ENCODE measurements around the gene FAM168A. TPM values are rescaled to one million over a fixed set of nuclear protein-coding genes. Genes with fewer than 3 reads are reported as not detected.

FAM168A gene
- polyA plus RNA-seq, 2 of the 4 experiments (the other 2 are of a cell fraction) = 15.3 to 19.2 TPM

DNA sequence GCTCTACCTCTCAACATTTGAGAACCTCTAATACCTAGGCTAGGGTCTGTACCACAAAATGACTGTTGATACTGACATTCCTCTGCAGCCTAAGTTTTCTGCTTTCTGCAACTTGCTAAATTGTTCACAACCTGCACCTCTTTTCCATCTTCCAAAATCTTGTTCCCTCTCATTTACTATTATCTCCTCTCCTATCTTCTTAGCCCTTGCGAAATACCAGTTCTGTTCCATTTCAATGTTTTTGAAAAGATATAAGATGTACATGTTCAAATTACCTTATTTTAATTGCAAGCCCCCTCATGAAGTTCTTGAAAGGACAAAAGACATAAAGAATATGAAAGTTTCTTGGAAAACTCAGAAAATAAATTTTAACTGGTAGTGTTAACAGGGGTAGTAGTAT, 72.3 kb downstream of the FAM168A start:
- Histone ChIP-seq H3K4me3 (no peak overlapping the region), H3K27ac (no peak overlapping the region), H3K9me3 (peaks cover 7% of the 10 kb centered on the region; the same call in 1 of the 3 replicates), H3K4me2 (no peak overlapping the region), H3K4me1 (peaks cover 18% of the 10 kb centered on the region)
- no peak for TF ChIP-seq JUNB (IDR thresholded peaks at IDR 0.05)
- TF ChIP-seq CEBPB (IDR thresholded peaks at IDR 0.05) = no peak
- no peak for TF ChIP-seq BHLHE40 (IDR thresholded peaks at IDR 0.05; ENCODE audit: low read depth, low read length)
- TF ChIP-seq HOXB13 (CRISPR knock-in tag; IDR thresholded peaks at IDR 0.05; ENCODE audit: low read depth) = no peak
- no peak for TF ChIP-seq HDAC2 (IDR thresholded peaks at IDR 0.05)
- TF ChIP-seq NFE2L2 (conservative IDR thresholded peaks at IDR 0.05; ENCODE audit: low read length) = no peak
- TF ChIP-seq HES2 (IDR thresholded peaks at IDR 0.05) = no peak
- TF ChIP-seq RNF2 (IDR thresholded peaks at IDR 0.05; ENCODE audit: borderline replicate concordance, low read depth) = no peak
- no peak for TF ChIP-seq KDM1A (IDR thresholded peaks at IDR 0.05; ENCODE audit: low read depth)
- TF ChIP-seq TP53 (CRISPR knock-in tag; IDR thresholded peaks at IDR 0.05) = no peak
- no peak for TF ChIP-seq EHMT2 (IDR thresholded peaks at IDR 0.05; ENCODE audit: low read depth)
- TF ChIP-seq RARB (CRISPR knock-in tag; IDR thresholded peaks at IDR 0.05) = no peak
- no peak for TF ChIP-seq ESRRA (IDR thresholded peaks at IDR 0.05; ENCODE audit: borderline replicate concordance, low read length)
- no peak for TF ChIP-seq CTCF (IDR thresholded peaks at IDR 0.05)
- no peak for TF ChIP-seq ZSCAN20 (CRISPR knock-in tag; IDR thresholded peaks at IDR 0.05)
- TF ChIP-seq ZNF302 (CRISPR knock-in tag; IDR thresholded peaks at IDR 0.05) = no peak
- TF ChIP-seq, protein P1, sequence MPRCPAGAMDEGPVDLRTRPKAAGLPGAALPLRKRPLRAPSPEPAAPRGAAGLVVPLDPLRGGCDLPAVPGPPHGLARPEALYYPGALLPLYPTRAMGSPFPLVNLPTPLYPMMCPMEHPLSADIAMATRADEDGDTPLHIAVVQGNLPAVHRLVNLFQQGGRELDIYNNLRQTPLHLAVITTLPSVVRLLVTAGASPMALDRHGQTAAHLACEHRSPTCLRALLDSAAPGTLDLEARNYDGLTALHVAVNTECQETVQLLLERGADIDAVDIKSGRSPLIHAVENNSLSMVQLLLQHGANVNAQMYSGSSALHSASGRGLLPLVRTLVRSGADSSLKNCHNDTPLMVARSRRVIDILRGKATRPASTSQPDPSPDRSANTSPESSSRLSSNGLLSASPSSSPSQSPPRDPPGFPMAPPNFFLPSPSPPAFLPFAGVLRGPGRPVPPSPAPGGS (IDR thresholded peaks at IDR 0.05) = no peak
- no peak for TF ChIP-seq POLR2A (IDR thresholded peaks at IDR 0.05; ENCODE audit: low read length)
- no peak for TF ChIP-seq E2F6 (IDR thresholded peaks at IDR 0.05; ENCODE audit: borderline replicate concordance, low read depth)
- FAIRE-seq = no peak
- CTCF ChIA-PET = interaction anchor here (1.1 kb wide), 1 partner anchor 121 kb away, joined by 3 read pairs; no protein-coding TSS in a partner anchor
- POLR2A ChIA-PET = no interaction called here
- ATAC-seq = no peak
- 94% methylated on average over 1 of the region's 1 CpG for WGBS (ENCODE audit: missing lambda C conversion rate)
- no peak for DNase-seq (ENCODE audit: low read depth in 1 of 2, low spot score in 1 of 2)

DNA sequence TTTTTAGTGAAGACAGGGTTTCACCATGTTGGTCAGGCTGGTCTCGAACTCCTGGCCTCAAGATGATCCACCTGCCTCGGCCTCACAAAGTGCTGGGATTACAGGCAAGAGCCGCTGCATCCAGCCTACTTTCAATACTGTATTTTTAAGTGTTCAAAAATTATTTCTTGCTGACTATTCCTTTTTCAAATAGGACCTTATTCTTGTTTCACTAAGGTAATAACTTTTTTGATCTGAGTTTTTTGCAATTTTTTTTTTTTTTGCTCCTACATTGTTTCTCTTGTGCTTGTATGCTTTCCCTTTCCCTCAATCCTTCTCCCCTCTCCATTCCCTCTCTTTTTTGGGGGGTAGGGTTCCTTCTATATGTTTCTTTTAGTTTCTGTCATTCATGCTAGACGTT, 73.1 kb downstream of the FAM168A start:
- Histone ChIP-seq H3K9me3 (peaks cover 7% of the 10 kb centered on the region; the same call in 1 of the 3 replicates), H3K4me1 (peaks cover 18% of the 10 kb centered on the region), H3K27ac (no peak overlapping the region), H3K4me3 (no peak overlapping the region), H3K4me2 (no peak overlapping the region)
- TF ChIP-seq MAFK (IDR thresholded peaks at IDR 0.05; ENCODE audit: partially characterized antibody) = peak; percentile 56
- TF ChIP-seq NPAS2 (CRISPR knock-in tag; IDR thresholded peaks at IDR 0.05; ENCODE audit: borderline replicate concordance) = no peak
- ATAC-seq (no peak), DNase-seq (ENCODE audit: low read depth in 1 of 2, low spot score in 1 of 2) (no peak), FAIRE-seq (no peak)
- POLR2A ChIA-PET = no interaction called here
- CTCF ChIA-PET = interaction anchor here (1.1 kb wide), 1 partner anchor 120 kb away, joined by 3 read pairs; no protein-coding TSS in a partner anchor
- WGBS (ENCODE audit: missing lambda C conversion rate) = 85% methylated on average over 4 of the region's 4 CpGs

DNA sequence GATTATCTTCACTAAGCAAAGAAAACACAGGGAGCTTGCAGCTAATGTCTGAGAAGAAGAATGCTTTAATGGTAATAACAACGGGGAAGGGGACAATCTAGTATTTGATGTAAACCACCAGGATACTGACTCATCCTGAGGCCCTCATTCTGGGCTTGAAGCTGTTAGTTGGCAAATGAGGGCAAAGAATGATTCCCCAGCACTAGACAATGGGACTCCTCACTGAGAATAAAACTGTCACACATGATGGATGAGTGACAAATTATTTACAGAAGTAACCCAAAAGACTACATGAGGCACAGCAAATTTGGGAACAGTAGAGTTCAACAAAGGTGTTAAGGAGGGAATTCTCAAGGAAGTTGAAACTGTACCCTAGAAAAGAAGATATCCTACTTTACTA, 76.3 kb downstream of the FAM168A start:
- Histone ChIP-seq H3K27ac (no peak overlapping the region), H3K4me2 (peak overlapping the region; percentile 42), H3K9me3 (peaks cover 7% of the 10 kb centered on the region; the same call in 1 of the 3 replicates), H3K4me1 (peaks cover 13% of the 10 kb centered on the region), H3K4me3 (no peak overlapping the region)
- ChIA-PET CTCF (interaction anchor here (1.2 to 1.6 kb wide), 2 partner anchors 11 to 42 kb away, joined by 4 to 6 read pairs; no protein-coding TSS in a partner anchor), POLR2A (no interaction called here)
- ATAC-seq = peak in 1 of 2 experiments; percentile 86; a peak in 3 of 6 replicates
- TF ChIP-seq, protein P2, sequence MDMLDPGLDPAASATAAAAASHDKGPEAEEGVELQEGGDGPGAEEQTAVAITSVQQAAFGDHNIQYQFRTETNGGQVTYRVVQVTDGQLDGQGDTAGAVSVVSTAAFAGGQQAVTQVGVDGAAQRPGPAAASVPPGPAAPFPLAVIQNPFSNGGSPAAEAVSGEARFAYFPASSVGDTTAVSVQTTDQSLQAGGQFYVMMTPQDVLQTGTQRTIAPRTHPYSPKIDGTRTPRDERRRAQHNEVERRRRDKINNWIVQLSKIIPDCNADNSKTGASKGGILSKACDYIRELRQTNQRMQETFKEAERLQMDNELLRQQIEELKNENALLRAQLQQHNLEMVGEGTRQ (IDR thresholded peaks at IDR 0.05) = no peak
- no peak for TF ChIP-seq HEYL (CRISPR knock-in tag; IDR thresholded peaks at IDR 0.05)
- TF ChIP-seq JUN (IDR thresholded peaks at IDR 0.05) = no peak
- TF ChIP-seq BHLHE40 (IDR thresholded peaks at IDR 0.05; ENCODE audit: low read depth, low read length) = no peak
- TF ChIP-seq ZNF302 (CRISPR knock-in tag; IDR thresholded peaks at IDR 0.05) = no peak
- TF ChIP-seq CHD4 (IDR thresholded peaks at IDR 0.05; ENCODE audit: borderline replicate concordance) = no peak
- TF ChIP-seq, protein P3, sequence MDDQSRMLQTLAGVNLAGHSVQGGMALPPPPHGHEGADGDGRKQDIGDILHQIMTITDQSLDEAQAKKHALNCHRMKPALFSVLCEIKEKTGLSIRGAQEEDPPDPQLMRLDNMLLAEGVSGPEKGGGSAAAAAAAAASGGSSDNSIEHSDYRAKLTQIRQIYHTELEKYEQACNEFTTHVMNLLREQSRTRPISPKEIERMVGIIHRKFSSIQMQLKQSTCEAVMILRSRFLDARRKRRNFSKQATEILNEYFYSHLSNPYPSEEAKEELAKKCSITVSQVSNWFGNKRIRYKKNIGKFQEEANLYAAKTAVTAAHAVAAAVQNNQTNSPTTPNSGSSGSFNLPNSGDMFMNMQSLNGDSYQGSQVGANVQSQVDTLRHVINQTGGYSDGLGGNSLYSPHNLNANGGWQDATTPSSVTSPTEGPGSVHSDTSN (IDR thresholded peaks at IDR 0.05) = no peak
- no peak for TF ChIP-seq EHMT2 (IDR thresholded peaks at IDR 0.05; ENCODE audit: low read depth)
- TF ChIP-seq FOSB (CRISPR knock-in tag; IDR thresholded peaks at IDR 0.05) = no peak
- TF ChIP-seq ESRRA (IDR thresholded peaks at IDR 0.05; ENCODE audit: borderline replicate concordance, low read length) = no peak
- no peak for TF ChIP-seq ZFP36 (IDR thresholded peaks at IDR 0.05; ENCODE audit: borderline replicate concordance, partially characterized antibody)
- no peak for TF ChIP-seq SREBF2 (IDR thresholded peaks at IDR 0.05)
- peak in 1 of 2 experiments; percentile 13 for DNase-seq (ENCODE audit: low read depth in 1 of 2, low spot score in 1 of 2)
- WGBS (ENCODE audit: missing lambda C conversion rate) = 0% methylated on average over 1 of the region's 1 CpG
- no peak for FAIRE-seq

All from A549 (cell line).